ENCODE results near the gene IL36B.

The IL36B gene

GRCh38 chr2:113067681-113068080, 15.0 kb upstream of the IL36B start, which contains the start of gene IL1F10:
Gene IL1F10, plus strand, starts transcription at chr2:113067970. Its CDS starts 4,769 bp downstream, at chr2:113072739.
- Histone ChIP-seq H3K9me3 (ENCODE audit: control insufficient read depth in 1 of 2, low read length in 2 of 2) (no peaks in the 10 kb centered on the region), H3K27me3 (ENCODE audit: control insufficient read depth in 1 of 2, insufficient read depth in 2 of 2, low read length in 2 of 2) (no peaks in the 10 kb centered on the region), H3K9ac (ENCODE audit: low read depth in 1 of 2, low read length in 2 of 2) (no peak within 1 kb of the TSS), H3K4me3 (ENCODE audit: low read depth in 1 of 2, low read length in 2 of 2) (no peak within 1 kb of the TSS), H3K27ac (ENCODE audit: low read depth, low read length) (no peak within 1 kb of the TSS), H3K36me3 (ENCODE audit: control insufficient read depth in 1 of 2, insufficient read depth in 2 of 2, low read length in 2 of 2) (no peaks in the 10 kb centered on the region), H3K4me1 (ENCODE audit: control insufficient read depth in 1 of 2, insufficient read depth in 2 of 2, low read length in 2 of 2) (no peaks in the 10 kb centered on the region)

GRCh38 chr2:113064898-113065297, 12.2 kb upstream of the IL36B start:
- H3K27ac ChIP-seq (ENCODE audit: low read depth, low read length) = no peak overlapping the region
- no peak overlapping the region for H3K4me3 ChIP-seq (ENCODE audit: low read depth in 1 of 2, low read length in 2 of 2)

GRCh38 chr2:113064281-113064680, 11.6 kb upstream of the IL36B start:
- H3K4me3 ChIP-seq (ENCODE audit: low read depth in 1 of 2, low read length in 2 of 2) = no peak overlapping the region
- no peak overlapping the region for H3K9ac ChIP-seq (ENCODE audit: low read depth in 1 of 2, low read length in 2 of 2)
- H3K27me3 ChIP-seq (ENCODE audit: control insufficient read depth in 1 of 2, insufficient read depth in 2 of 2, low read length in 2 of 2) = no peaks in the 10 kb centered on the region
- H3K9me3 ChIP-seq (ENCODE audit: control insufficient read depth in 1 of 2, low read length in 2 of 2) = no peaks in the 10 kb centered on the region
- H3K4me1 ChIP-seq (ENCODE audit: control insufficient read depth in 1 of 2, insufficient read depth in 2 of 2, low read length in 2 of 2) = no peaks in the 10 kb centered on the region
- H3K27ac ChIP-seq (ENCODE audit: low read depth, low read length) = no peak overlapping the region
- H3K36me3 ChIP-seq (ENCODE audit: control insufficient read depth in 1 of 2, insufficient read depth in 2 of 2, low read length in 2 of 2) = no peaks in the 10 kb centered on the region

More at GRCh38 chr2:113064898-113065297, 12.2 kb upstream of the IL36B start:
- no peaks in the 10 kb centered on the region for H3K27me3 ChIP-seq (ENCODE audit: control insufficient read depth in 1 of 2, insufficient read depth in 2 of 2, low read length in 2 of 2)
- no peaks in the 10 kb centered on the region for H3K4me1 ChIP-seq (ENCODE audit: control insufficient read depth in 1 of 2, insufficient read depth in 2 of 2, low read length in 2 of 2)
- no peak overlapping the region for H3K9ac ChIP-seq (ENCODE audit: low read depth in 1 of 2, low read length in 2 of 2)
- no peaks in the 10 kb centered on the region for H3K9me3 ChIP-seq (ENCODE audit: control insufficient read depth in 1 of 2, low read length in 2 of 2)
- H3K36me3 ChIP-seq (ENCODE audit: control insufficient read depth in 1 of 2, insufficient read depth in 2 of 2, low read length in 2 of 2) = no peaks in the 10 kb centered on the region

GRCh38 chr2:113061896-113062770, 9.5 kb upstream of the IL36B start:
- no peaks in the 10 kb centered on the region for H3K4me1 ChIP-seq (ENCODE audit: control insufficient read depth in 1 of 2, insufficient read depth in 2 of 2, low read length in 2 of 2)
- no peaks in the 10 kb centered on the region for H3K9me3 ChIP-seq (ENCODE audit: control insufficient read depth in 1 of 2, low read length in 2 of 2)
- no peaks in the 10 kb centered on the region for H3K27me3 ChIP-seq (ENCODE audit: control insufficient read depth in 1 of 2, insufficient read depth in 2 of 2, low read length in 2 of 2)
- no peaks in the 10 kb centered on the region for H3K36me3 ChIP-seq (ENCODE audit: control insufficient read depth in 1 of 2, insufficient read depth in 2 of 2, low read length in 2 of 2)
- H3K4me3 ChIP-seq (ENCODE audit: low read depth in 1 of 2, low read length in 2 of 2) = no peak overlapping the region
- H3K9ac ChIP-seq (ENCODE audit: low read depth in 1 of 2, low read length in 2 of 2) = no peak overlapping the region
- no peak overlapping the region for H3K27ac ChIP-seq (ENCODE audit: low read depth, low read length)

GRCh38 chr2:113061241-113061640, 8.6 kb upstream of the IL36B start:
- Histone ChIP-seq H3K9me3 (ENCODE audit: control insufficient read depth in 1 of 2, low read length in 2 of 2) (no peaks in the 10 kb centered on the region), H3K36me3 (ENCODE audit: control insufficient read depth in 1 of 2, insufficient read depth in 2 of 2, low read length in 2 of 2) (no peaks in the 10 kb centered on the region), H3K4me1 (ENCODE audit: control insufficient read depth in 1 of 2, insufficient read depth in 2 of 2, low read length in 2 of 2) (no peaks in the 10 kb centered on the region), H3K9ac (ENCODE audit: low read depth in 1 of 2, low read length in 2 of 2) (no peak overlapping the region), H3K27ac (ENCODE audit: low read depth, low read length) (no peak overlapping the region), H3K4me3 (ENCODE audit: low read depth in 1 of 2, low read length in 2 of 2) (no peak overlapping the region), H3K27me3 (ENCODE audit: control insufficient read depth in 1 of 2, insufficient read depth in 2 of 2, low read length in 2 of 2) (no peaks in the 10 kb centered on the region)

GRCh38 chr2:113060796-113061195, 8.1 kb upstream of the IL36B start:
- H3K9me3 ChIP-seq (ENCODE audit: control insufficient read depth in 1 of 2, low read length in 2 of 2) = no peaks in the 10 kb centered on the region
- no peak overlapping the region for H3K27ac ChIP-seq (ENCODE audit: low read depth, low read length)
- H3K9ac ChIP-seq (ENCODE audit: low read depth in 1 of 2, low read length in 2 of 2) = no peak overlapping the region
- no peaks in the 10 kb centered on the region for H3K27me3 ChIP-seq (ENCODE audit: control insufficient read depth in 1 of 2, insufficient read depth in 2 of 2, low read length in 2 of 2)
- no peak overlapping the region for H3K4me3 ChIP-seq (ENCODE audit: low read depth in 1 of 2, low read length in 2 of 2)
- H3K4me1 ChIP-seq (ENCODE audit: control insufficient read depth in 1 of 2, insufficient read depth in 2 of 2, low read length in 2 of 2) = no peaks in the 10 kb centered on the region
- H3K36me3 ChIP-seq (ENCODE audit: control insufficient read depth in 1 of 2, insufficient read depth in 2 of 2, low read length in 2 of 2) = no peaks in the 10 kb centered on the region

GRCh38 chr2:113060396-113060795, 7.7 kb upstream of the IL36B start:
- Histone ChIP-seq H3K9ac (ENCODE audit: low read depth in 1 of 2, low read length in 2 of 2) (no peak overlapping the region), H3K9me3 (ENCODE audit: control insufficient read depth in 1 of 2, low read length in 2 of 2) (peaks cover 0 to under 1% of the 10 kb centered on the region in 2 donors), H3K27ac (ENCODE audit: low read depth, low read length) (no peak overlapping the region), H3K27me3 (ENCODE audit: control insufficient read depth in 1 of 2, insufficient read depth in 2 of 2, low read length in 2 of 2) (no peaks in the 10 kb centered on the region), H3K36me3 (ENCODE audit: control insufficient read depth in 1 of 2, insufficient read depth in 2 of 2, low read length in 2 of 2) (no peaks in the 10 kb centered on the region), H3K4me3 (ENCODE audit: low read depth in 1 of 2, low read length in 2 of 2) (no peak overlapping the region), H3K4me1 (ENCODE audit: control insufficient read depth in 1 of 2, insufficient read depth in 2 of 2, low read length in 2 of 2) (no peaks in the 10 kb centered on the region)

- H3K4me3 ChIP-seq (ENCODE audit: low read depth in 1 of 2, low read length in 2 of 2) = no peak within 1 kb of the TSS
- peaks cover 3 to 9% of the 10 kb centered on the region in 2 donors for H3K9me3 ChIP-seq (ENCODE audit: control insufficient read depth in 1 of 2, low read length in 2 of 2)
- no peaks in the 10 kb centered on the region for H3K4me1 ChIP-seq (ENCODE audit: control insufficient read depth in 1 of 2, insufficient read depth in 2 of 2, low read length in 2 of 2)
- H3K27ac ChIP-seq (ENCODE audit: low read depth, low read length) = no peak within 1 kb of the TSS
- H3K9ac ChIP-seq (ENCODE audit: low read depth in 1 of 2, low read length in 2 of 2) = no peak within 1 kb of the TSS
- H3K27me3 ChIP-seq (ENCODE audit: control insufficient read depth in 1 of 2, insufficient read depth in 2 of 2, low read length in 2 of 2) = no peaks in the 10 kb centered on the region
- H3K36me3 ChIP-seq (ENCODE audit: control insufficient read depth in 1 of 2, insufficient read depth in 2 of 2, low read length in 2 of 2) = no peaks in the 10 kb centered on the region
Observed at GRCh38 chr2:113058998-113059960, 6.6 kb upstream of the IL36B start, which contains the start of gene IL36RN. Gene IL36RN, plus strand, starts transcription at chr2:113059198. Its CDS starts 241 bp downstream, at chr2:113059439.

GRCh38 chr2:113058411-113058994, 5.8 kb upstream of the IL36B start:
- H3K9ac ChIP-seq (ENCODE audit: low read depth in 1 of 2, low read length in 2 of 2) = no peak overlapping the region
- no peaks in the 10 kb centered on the region for H3K4me1 ChIP-seq (ENCODE audit: control insufficient read depth in 1 of 2, insufficient read depth in 2 of 2, low read length in 2 of 2)
- peaks cover 3 to 9% of the 10 kb centered on the region in 2 donors for H3K9me3 ChIP-seq (ENCODE audit: control insufficient read depth in 1 of 2, low read length in 2 of 2)
- H3K36me3 ChIP-seq (ENCODE audit: control insufficient read depth in 1 of 2, insufficient read depth in 2 of 2, low read length in 2 of 2) = no peaks in the 10 kb centered on the region
- H3K27ac ChIP-seq (ENCODE audit: low read depth, low read length) = no peak overlapping the region
- H3K27me3 ChIP-seq (ENCODE audit: control insufficient read depth in 1 of 2, insufficient read depth in 2 of 2, low read length in 2 of 2) = no peaks in the 10 kb centered on the region
- no peak overlapping the region for H3K4me3 ChIP-seq (ENCODE audit: low read depth in 1 of 2, low read length in 2 of 2)
